PC-9 (cell line): ENCODE measurements around the gene XIRP2.

Experiments used
- CTCF ChIP-seq: fragments of 200-600 bp; sonication (generic); conservative IDR thresholded peaks from 2 replicates; pipeline ENCODE4 v1.6.1; 2017; ENCODE audit warnings: mixed run types, antibody characterized with exemption, mild to moderate bottlenecking, moderate library complexity
- EZH2 ChIP-seq: fragments of 200-600 bp; sonication (generic); IDR thresholded peaks from 2 replicates; pipeline ENCODE4 v1.8.0; 2017; ENCODE audit warnings: antibody characterized with exemption, low read depth

- TF ChIP-seq EZH2 = no peak
- no peak for TF ChIP-seq CTCF
These were observed 70.8 kb downstream of the XIRP2 start for GRCh38 chr2:166958986-166959481.
